ENCODE data around the gene VPS37B. TPM values are rescaled to one million over a fixed set of nuclear protein-coding genes. Genes with fewer than 3 reads are reported as not detected.

Gene VPS37B
- total and polyA plus RNA-seq, 2 donors (not counting 1 experiment from before 2014, with no cell fraction given) = 10.7 to 25.6 TPM

DNA sequence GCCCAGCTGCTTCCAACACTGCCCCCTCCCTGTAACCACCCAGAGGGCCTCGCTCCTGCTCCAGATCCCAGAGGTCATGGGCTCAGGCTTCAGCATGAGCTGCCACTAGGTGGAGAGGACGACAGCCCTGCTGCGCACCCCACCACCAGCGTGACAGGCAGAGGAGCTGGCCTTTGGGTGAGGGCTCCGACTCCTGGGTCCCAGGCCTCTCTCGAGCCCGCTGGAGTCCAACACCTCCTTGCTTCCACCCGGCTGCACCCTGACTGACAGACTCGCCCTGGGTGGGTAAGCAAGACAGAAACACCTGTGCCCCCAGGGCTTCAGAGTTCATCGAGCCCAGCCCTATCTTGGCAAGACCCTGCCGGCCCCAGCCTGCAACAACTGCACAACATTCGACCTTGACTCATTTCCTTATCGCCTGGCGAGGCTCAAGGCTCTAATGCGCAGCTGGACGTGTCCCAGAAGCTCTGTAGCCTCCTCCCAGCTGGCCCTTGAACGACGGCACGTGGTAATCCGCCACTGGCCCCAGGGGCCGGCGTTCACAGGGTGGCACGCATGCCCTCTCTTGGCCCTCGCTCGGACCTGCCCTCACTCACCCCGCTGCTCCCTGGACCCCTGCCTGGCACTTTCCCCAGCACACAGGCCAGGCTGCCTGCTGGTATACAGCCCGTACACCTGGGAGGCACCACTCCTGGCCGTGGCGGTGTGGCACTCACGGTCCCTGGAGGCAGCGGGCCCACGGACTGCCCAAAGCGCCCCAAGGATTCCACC, 28.0 kb downstream of the VPS37B start:
- H3K36me3 ChIP-seq (ENCODE audit: control insufficient read depth, insufficient read depth, low read length) = peaks cover 28% of the 10 kb centered on the region

DNA sequence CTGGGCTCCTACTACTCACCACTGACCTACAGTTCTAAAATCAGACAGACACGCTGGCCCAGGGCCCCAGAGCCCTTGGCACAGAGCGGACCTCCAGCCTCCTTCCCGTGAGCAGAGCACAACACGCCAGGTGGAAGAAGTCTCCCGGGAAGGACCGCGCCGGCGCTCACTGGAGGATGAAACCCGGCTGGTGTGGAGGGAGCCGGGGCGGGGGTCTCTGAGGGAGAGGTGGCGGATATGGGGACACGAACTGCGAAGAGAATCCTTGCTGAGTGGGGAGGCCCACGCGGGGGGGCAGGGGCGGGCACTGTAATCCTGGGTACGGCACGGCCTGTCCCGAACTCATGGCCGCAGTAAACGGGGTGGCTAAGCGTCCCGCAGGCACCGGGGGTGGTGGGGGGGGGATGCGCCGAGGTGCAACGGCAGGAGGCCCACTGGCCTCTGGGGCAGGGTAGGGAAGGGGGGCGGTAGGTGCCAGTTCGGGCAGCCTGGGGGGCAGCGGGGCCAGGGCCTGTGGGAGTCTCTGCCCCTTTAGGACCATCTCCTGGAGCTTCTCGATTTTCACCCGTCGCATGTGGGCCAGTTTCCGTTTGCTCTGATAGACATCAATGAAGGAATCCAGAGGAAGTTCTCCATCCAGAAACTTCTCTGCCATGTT, 28.8 kb downstream of the VPS37B start:
- H4K20me1 ChIP-seq (ENCODE audit: control insufficient read depth, extremely low read depth, insufficient read depth, low read length) = no peaks in the 10 kb centered on the region
- no peak overlapping the region for H3K9ac ChIP-seq (ENCODE audit: insufficient read depth, low read length)
- no peak overlapping the region for H3K4me3 ChIP-seq (replicated peaks in 1 of 4; ENCODE audit: control extremely low read depth in 1 of 4, insufficient read depth in 1 of 4, low read depth in 3 of 4, low read length in 4 of 4)
- H3K36me3 ChIP-seq (ENCODE audit: control insufficient read depth, insufficient read depth, low read length) = peaks cover 28% of the 10 kb centered on the region
- H2AFZ ChIP-seq (ENCODE audit: low read length) = no peak overlapping the region
- TF ChIP-seq, protein P1, sequence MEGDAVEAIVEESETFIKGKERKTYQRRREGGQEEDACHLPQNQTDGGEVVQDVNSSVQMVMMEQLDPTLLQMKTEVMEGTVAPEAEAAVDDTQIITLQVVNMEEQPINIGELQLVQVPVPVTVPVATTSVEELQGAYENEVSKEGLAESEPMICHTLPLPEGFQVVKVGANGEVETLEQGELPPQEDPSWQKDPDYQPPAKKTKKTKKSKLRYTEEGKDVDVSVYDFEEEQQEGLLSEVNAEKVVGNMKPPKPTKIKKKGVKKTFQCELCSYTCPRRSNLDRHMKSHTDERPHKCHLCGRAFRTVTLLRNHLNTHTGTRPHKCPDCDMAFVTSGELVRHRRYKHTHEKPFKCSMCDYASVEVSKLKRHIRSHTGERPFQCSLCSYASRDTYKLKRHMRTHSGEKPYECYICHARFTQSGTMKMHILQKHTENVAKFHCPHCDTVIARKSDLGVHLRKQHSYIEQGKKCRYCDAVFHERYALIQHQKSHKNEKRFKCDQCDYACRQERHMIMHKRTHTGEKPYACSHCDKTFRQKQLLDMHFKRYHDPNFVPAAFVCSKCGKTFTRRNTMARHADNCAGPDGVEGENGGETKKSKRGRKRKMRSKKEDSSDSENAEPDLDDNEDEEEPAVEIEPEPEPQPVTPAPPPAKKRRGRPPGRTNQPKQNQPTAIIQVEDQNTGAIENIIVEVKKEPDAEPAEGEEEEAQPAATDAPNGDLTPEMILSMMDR (conservative IDR thresholded peaks at IDR 0.05 in 1 of 2, IDR thresholded peaks at IDR 0.05 in 1 of 2; ENCODE audit: low read depth in 1 of 2, low read length in 2 of 2) = no peak
- no peak for TF ChIP-seq EZH2 (IDR thresholded peaks at IDR 0.05; ENCODE audit: low read length, missing control alignments)
- no peak overlapping the region for H3K4me2 ChIP-seq (ENCODE audit: extremely low read depth, insufficient read depth, low read length)
- no peaks in the 10 kb centered on the region for H3K27me3 ChIP-seq (ENCODE audit: control insufficient read depth, insufficient read depth, low read length)
- no peaks in the 10 kb centered on the region for H3K9me3 ChIP-seq (ENCODE audit: control insufficient read depth, insufficient read depth, low read depth, low read length)
- H3K27ac ChIP-seq (ENCODE audit: insufficient read depth, low read length) = no peak overlapping the region
- no peak for DNase-seq (ENCODE audit: low read depth in 2 of 2)
- H3K4me1 ChIP-seq (ENCODE audit: control insufficient read depth, extremely low read depth, insufficient read depth, low read length) = peaks cover 9% of the 10 kb centered on the region
- H3K79me2 ChIP-seq (ENCODE audit: control insufficient read depth, insufficient read depth, low read length) = peaks cover 18% of the 10 kb centered on the region

More for the DNA sequence above, 28.0 kb downstream of the VPS37B start:
- H3K79me2 ChIP-seq (ENCODE audit: control insufficient read depth, insufficient read depth, low read length) = peaks cover 23% of the 10 kb centered on the region
- no peaks in the 10 kb centered on the region for H3K27me3 ChIP-seq (ENCODE audit: control insufficient read depth, insufficient read depth, low read length)
- TF ChIP-seq EZH2 (IDR thresholded peaks at IDR 0.05; ENCODE audit: low read length, missing control alignments) = no peak
- TF ChIP-seq, protein P1 (conservative IDR thresholded peaks at IDR 0.05 in 1 of 2, IDR thresholded peaks at IDR 0.05 in 1 of 2; ENCODE audit: low read depth in 1 of 2, low read length in 2 of 2) = peak in 1 of 2 donors; percentile 21
- no peak overlapping the region for H3K9ac ChIP-seq (ENCODE audit: insufficient read depth, low read length)
- H3K4me2 ChIP-seq (ENCODE audit: extremely low read depth, insufficient read depth, low read length) = no peak overlapping the region
- H3K4me3 ChIP-seq (replicated peaks in 1 of 4; ENCODE audit: control extremely low read depth in 1 of 4, insufficient read depth in 1 of 4, low read depth in 3 of 4, low read length in 4 of 4) = no peak overlapping the region
- H2AFZ ChIP-seq (ENCODE audit: low read length) = no peak overlapping the region
- no peaks in the 10 kb centered on the region for H4K20me1 ChIP-seq (ENCODE audit: control insufficient read depth, extremely low read depth, insufficient read depth, low read length)
- H3K27ac ChIP-seq (ENCODE audit: insufficient read depth, low read length) = no peak overlapping the region
- peaks cover 12% of the 10 kb centered on the region for H3K4me1 ChIP-seq (ENCODE audit: control insufficient read depth, extremely low read depth, insufficient read depth, low read length)
- DNase-seq (ENCODE audit: low read depth in 2 of 2) = no peak
- H3K9me3 ChIP-seq (ENCODE audit: control insufficient read depth, insufficient read depth, low read depth, low read length) = no peaks in the 10 kb centered on the region

DNA sequence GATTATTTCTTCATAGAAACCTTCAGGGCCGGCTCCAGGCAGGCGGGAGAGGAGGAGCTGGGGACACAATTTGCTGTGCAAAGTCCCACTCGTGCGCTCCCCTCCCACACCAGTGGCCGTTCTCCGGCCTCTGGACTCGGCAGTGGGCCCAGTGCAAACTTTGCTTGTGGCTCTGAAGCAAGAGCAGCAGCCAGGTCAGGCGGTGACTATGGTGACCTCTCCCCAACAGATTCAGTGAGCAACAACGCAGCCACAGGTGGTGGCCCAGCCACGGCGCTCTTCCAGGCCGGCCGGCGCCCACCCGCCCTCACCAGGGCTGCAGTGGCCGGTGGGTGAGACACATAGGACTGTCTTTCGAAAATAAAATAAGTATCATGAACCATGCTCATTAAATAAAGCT, 29.5 kb downstream of the VPS37B start:
- H4K20me1 ChIP-seq (ENCODE audit: control insufficient read depth, extremely low read depth, insufficient read depth, low read length) = no peaks in the 10 kb centered on the region
- H3K79me2 ChIP-seq (ENCODE audit: control insufficient read depth, insufficient read depth, low read length) = peaks cover 12% of the 10 kb centered on the region
- H2AFZ ChIP-seq (ENCODE audit: low read length) = no peak overlapping the region

More for the DNA sequence above, 29.5 kb downstream of the VPS37B start:
- Histone ChIP-seq H3K4me3 (replicated peaks in 1 of 4; ENCODE audit: control extremely low read depth in 1 of 4, insufficient read depth in 1 of 4, low read depth in 3 of 4, low read length in 4 of 4) (no peak overlapping the region), H3K9me3 (ENCODE audit: control insufficient read depth, insufficient read depth, low read depth, low read length) (no peaks in the 10 kb centered on the region), H3K4me1 (ENCODE audit: control insufficient read depth, extremely low read depth, insufficient read depth, low read length) (peaks cover 4% of the 10 kb centered on the region), H3K4me2 (ENCODE audit: extremely low read depth, insufficient read depth, low read length) (no peak overlapping the region), H3K9ac (ENCODE audit: insufficient read depth, low read length) (no peak overlapping the region), H3K27me3 (ENCODE audit: control insufficient read depth, insufficient read depth, low read length) (no peaks in the 10 kb centered on the region), H3K27ac (ENCODE audit: insufficient read depth, low read length) (no peak overlapping the region), H3K36me3 (ENCODE audit: control insufficient read depth, insufficient read depth, low read length) (peaks cover 28% of the 10 kb centered on the region)
- DNase-seq (ENCODE audit: low read depth in 2 of 2) = no peak
- TF ChIP-seq, protein P1 (conservative IDR thresholded peaks at IDR 0.05 in 1 of 2, IDR thresholded peaks at IDR 0.05 in 1 of 2; ENCODE audit: low read depth in 1 of 2, low read length in 2 of 2) = no peak
- no peak for TF ChIP-seq EZH2 (IDR thresholded peaks at IDR 0.05; ENCODE audit: low read length, missing control alignments)
